ENCODE data around the gene PPP1R15B. TPM values are rescaled to one million over a fixed set of nuclear protein-coding genes. Genes with fewer than 3 reads are reported as not detected.

PPP1R15B gene
- total RNA-seq, 1 experiment from 2014 or later, result 45.9 TPM

- H2BK20ac ChIP-seq (ENCODE audit: low read depth, low read length, poor library complexity, severe bottlenecking), result no peak overlapping the region
- no peak overlapping the region for H3K9ac ChIP-seq (ENCODE audit: extremely low read depth, insufficient read length, low read length)
- no peaks in the 10 kb centered on the region for H3K27me3 Mint-ChIP-seq (ENCODE audit: low read depth)
- H3K9me3 Mint-ChIP-seq, result no peaks in the 10 kb centered on the region
- H3K23me2 ChIP-seq (ENCODE audit: insufficient read length, low read depth, low read length, poor library complexity, severe bottlenecking), result no peaks in the 10 kb centered on the region
- H3K56ac ChIP-seq (ENCODE audit: insufficient read length, low read depth, low read length), result no peak overlapping the region
- no CpG with 5 or more reads among the region's 6 CpGs for WGBS (ENCODE audit: extremely low coverage, insufficient read length, low lambda C conversion rate)
- H2AK5ac ChIP-seq (ENCODE audit: insufficient read length, low read length), result no peak overlapping the region
- no peak overlapping the region for H3K23ac ChIP-seq (ENCODE audit: insufficient read length, low read depth, low read length)
- no peak overlapping the region for H3K4ac ChIP-seq (ENCODE audit: low read depth, low read length)
- no peaks in the 10 kb centered on the region for H3K4me1 ChIP-seq (ENCODE audit: insufficient read depth, low read length)
- no peak overlapping the region for H2BK15ac ChIP-seq (ENCODE audit: low read depth, low read length)
- no peak overlapping the region for H3K4me3 Mint-ChIP-seq
- no peaks in the 10 kb centered on the region for H3K27me3 ChIP-seq (ENCODE audit: insufficient read depth, low read length)
- peaks cover 2% of the 10 kb centered on the region for H4K20me1 ChIP-seq (ENCODE audit: control insufficient read depth, insufficient read depth, insufficient read length)
- no peak for TF ChIP-seq CTCF (conservative IDR thresholded peaks at IDR 0.05)
- no peak overlapping the region for H3K27ac ChIP-seq (ENCODE audit: insufficient read length, low read depth, low read length)
- no peak overlapping the region for H3K4me2 ChIP-seq (ENCODE audit: insufficient read depth, insufficient read length, low read length)
- H2AFZ ChIP-seq (ENCODE audit: low read length), result no peak overlapping the region
- H3T11ph ChIP-seq (ENCODE audit: low read length), result no peak overlapping the region
- H3K9me3 ChIP-seq (ENCODE audit: control insufficient read depth, low read depth, low read length), result no peaks in the 10 kb centered on the region
- H4K91ac ChIP-seq (ENCODE audit: insufficient read length, low read depth, low read length), result no peak overlapping the region
- no peak overlapping the region for H2BK120ac ChIP-seq (ENCODE audit: low read depth, low read length, poor library complexity, severe bottlenecking)
- no peaks in the 10 kb centered on the region for H3K79me1 ChIP-seq (ENCODE audit: insufficient read depth, low read depth, low read length, poor library complexity, severe bottlenecking)
- no peak overlapping the region for H4K5ac ChIP-seq (ENCODE audit: insufficient read length, low read depth, low read length)
- no peak overlapping the region for H3K18ac ChIP-seq (ENCODE audit: insufficient read length, low read depth, low read length)
- no peak overlapping the region for H2BK12ac ChIP-seq (ENCODE audit: insufficient read length, low read depth, low read length)
- H4K8ac ChIP-seq (replicated peaks; ENCODE audit: insufficient read length, low read depth, low read length), result no peak overlapping the region
- H3K79me2 ChIP-seq (ENCODE audit: insufficient read depth, low read length), result no peaks in the 10 kb centered on the region
- H3K14ac ChIP-seq (ENCODE audit: insufficient read depth, low read length), result no peak overlapping the region
- H3K36me3 Mint-ChIP-seq (ENCODE audit: insufficient read depth in 1 of 3, low read depth in 3 of 3), result peaks cover 12 to 33% (median 30%) of the 10 kb centered on the region in 3 experiments; a peak in 6 of 7 replicates
- H3K27ac Mint-ChIP-seq, result no peak overlapping the region
- no peak overlapping the region for H2BK5ac ChIP-seq (ENCODE audit: insufficient read length, low read length)
- DNase-seq, result no peak
- H3K4me1 Mint-ChIP-seq, result peaks cover 2% of the 10 kb centered on the region in 2 experiments
These were observed 29.9 kb upstream of the PPP1R15B start for GRCh38 chr1:204441558-204441957.
